ENCODE results near the gene NMNAT2.

- TF ChIP-seq CTCF (IDR thresholded peaks at IDR 0.05 in 2 of 3, conservative IDR thresholded peaks at IDR 0.05 in 1 of 3; ENCODE audit: borderline replicate concordance in 1 of 3, insufficient read depth in 1 of 3, low read depth in 2 of 3, low read length in 2 of 3) = no peak
- no peak for TF ChIP-seq RAD21 (IDR thresholded peaks at IDR 0.05; ENCODE audit: low read depth)
- no peak for TF ChIP-seq SP1 (IDR thresholded peaks at IDR 0.05; ENCODE audit: low read depth)
- TF ChIP-seq JUND (IDR thresholded peaks at IDR 0.05) = no peak
- TF ChIP-seq ZFX (IDR thresholded peaks at IDR 0.05) = no peak
- no peak for TF ChIP-seq ZNF274 (IDR thresholded peaks at IDR 0.05; ENCODE audit: low read depth, low read length)
Measured at GRCh38 chr1:183222909-183223308, 195.3 kb downstream of the NMNAT2 start.

All from HCT116 (cell line).